HCT116 (cell line): ENCODE measurements around the gene TUBA4B. TPM values are rescaled to one million over a fixed set of nuclear protein-coding genes. Genes with fewer than 3 reads are reported as not detected.

Experiments used
- ATAC-seq: fragments of 200-7000 bp; cut with Tn5 transposase; 2 replicates; pipeline ENCODE4 v1.9.1; 2020; ENCODE audit warnings: mild to moderate bottlenecking, moderate library complexity
- BruUV-seq: library from RNA; stranded (reverse); fragments of 400-500 nt; replicated peaks from 2 replicates; lab custom pipeline; 2021; lab: Mats Ljungman, UMichigan
- CTCF ChIA-PET: fragments of 300-600 bp; sonication (Branson Sonifier 250); formaldehyde crosslinking; loops from one replicate; lab custom pipeline; 2021; ENCODE audit warnings: antibody characterized with exemption; lab: Charles Lee
- POLR2A ChIA-PET: fragments of 300-600, 350-600 bp; sonication (Branson Sonifier 250); formaldehyde crosslinking; loops from one replicate; lab custom pipeline; 2021; ENCODE audit warnings: antibody characterized with exemption; lab: Charles Lee
- RAD21 ChIA-PET, 2 experiments: fragments of 300-600 bp; sonication (Branson Sonifier 250); formaldehyde crosslinking; loops; one replicate each; lab custom pipeline; 2023; ENCODE audit warnings: low total read pairs in 2 of 2; ENCODE audit not compliant: uncharacterized antibody in 2 of 2, unreplicated experiment in 2 of 2, low non-redundant PET in 1 of 2; lab: Charles Lee
- DNase-seq: peaks from one replicate; pipeline ENCODE4 v3.0.0-alpha.2; 2010; ENCODE audit warnings: low read depth, low spot score
- H2AFZ ChIP-seq: fragments of 200-600 bp; shearing (Covaris generic), sonication (generic); 2 replicates; pipeline ENCODE4 v1.6.1; 2017; ENCODE audit warnings: low read depth, mixed run types, mixed read lengths, antibody characterized with exemption, low read length; ENCODE audit not compliant: poor library complexity, severe bottlenecking
- H3K27ac ChIP-seq: 2 replicates; pipeline ENCODE4 v1.5.1; 2012; ENCODE audit warnings: low read depth, low read length
- H3K27me3 ChIP-seq: fragments of 200-600 bp; sonication (generic); 2 replicates; pipeline ENCODE4 v1.6.1; 2016; ENCODE audit warnings: mixed run types, low read length, mixed read lengths; ENCODE audit not compliant: insufficient read depth
- H3K36me3 ChIP-seq, 2 experiments: fragments of 200-500 bp in 1 of 2; fragments of 200-600 bp in 1 of 2; sonication (Bioruptor generic) in 1 of 2; sonication (generic) in 1 of 2; 2 replicates each; pipeline versions ENCODE4 v1.5.1 to v1.6.1; 2014 to 2016; ENCODE audit warnings: low read length in 2 of 2, inconsistent platforms in 1 of 2, mixed read lengths in 1 of 2, mixed run types in 1 of 2; ENCODE audit not compliant: insufficient read depth in 2 of 2, control insufficient read depth in 1 of 2
- H3K4me1 ChIP-seq, 2 experiments: fragments of 200-600 bp in 1 of 2; sonication (generic) in 1 of 2; 2 replicates each; pipeline versions ENCODE4 v1.5.1 to v1.6.1; 2012 to 2017; ENCODE audit warnings: low read length in 2 of 2, inconsistent platforms in 1 of 2, mild to moderate bottlenecking in 1 of 2, mixed read lengths in 1 of 2, mixed run types in 1 of 2, moderate library complexity in 1 of 2; ENCODE audit not compliant: insufficient read depth in 2 of 2, control insufficient read depth in 1 of 2
- H3K4me2 ChIP-seq: fragments of 200-600 bp; sonication (generic); 2 replicates; pipeline ENCODE4 v1.6.1; 2017; ENCODE audit warnings: mixed run types, low read length, mixed read lengths
- H3K4me3 ChIP-seq, 2 experiments: fragments of 200-600 bp in 1 of 2; sonication (generic) in 1 of 2; replicated peaks in 1 of 2; 2 replicates each; pipeline ENCODE4 v1.5.1; 2011 to 2016; ENCODE audit warnings: low read length in 2 of 2, control low read depth in 1 of 2, low read depth in 1 of 2, mild to moderate bottlenecking in 1 of 2, mixed read lengths in 1 of 2, mixed run types in 1 of 2
- H3K79me2 ChIP-seq: fragments of 200-600 bp; sonication (generic); 2 replicates; pipeline ENCODE4 v1.6.1; 2017; ENCODE audit warnings: mild to moderate bottlenecking, mixed run types, low read length, moderate library complexity, mixed read lengths; ENCODE audit not compliant: insufficient read depth
- H3K9ac ChIP-seq: fragments of 200-600 bp; sonication (generic); 2 replicates; pipeline ENCODE4 v1.6.1; 2016; ENCODE audit warnings: low read length, mixed read lengths
- H3K9me2 ChIP-seq: fragments of 200-600 bp; sonication (generic), shearing (Covaris generic); 2 replicates; pipeline ENCODE4 v1.6.1; 2017; ENCODE audit warnings: mixed run types, mild to moderate bottlenecking, moderate library complexity; ENCODE audit not compliant: insufficient read depth
- H3K9me3 ChIP-seq, 2 experiments: fragments of 200-500 bp in 1 of 2; fragments of 200-600 bp in 1 of 2; sonication (Bioruptor generic) in 1 of 2; sonication (generic) in 1 of 2; 2 replicates each; pipeline ENCODE4 v1.6.1; 2014 to 2017; ENCODE audit warnings: low read length in 2 of 2, mixed read lengths in 2 of 2, inconsistent platforms in 1 of 2, low read depth in 1 of 2, mild to moderate bottlenecking in 1 of 2, mixed run types in 1 of 2, moderate library complexity in 1 of 2; ENCODE audit not compliant: control insufficient read depth in 1 of 2, insufficient read depth in 1 of 2
- H4K20me1 ChIP-seq: fragments of 200-600 bp; sonication (generic), shearing (Covaris generic); 2 replicates; pipeline ENCODE4 v1.6.1; 2017; ENCODE audit warnings: mixed run types, mild to moderate bottlenecking, moderate library complexity; ENCODE audit not compliant: insufficient read depth
- ATF3 ChIP-seq: IDR thresholded peaks from 2 replicates; pipeline ENCODE4 v1.6.1; 2012
- CBX3 ChIP-seq: IDR thresholded peaks from 2 replicates; pipeline ENCODE4 v1.6.1; 2012; ENCODE audit warnings: low read depth
- CEBPB ChIP-seq: IDR thresholded peaks from 2 replicates; pipeline ENCODE4 v1.6.1; 2012; ENCODE audit warnings: low read depth
- CTCF ChIP-seq, 3 experiments: fragments of 200-600 bp in 1 of 3; sonication (generic) in 1 of 3; IDR thresholded peaks in 2 of 3; conservative IDR thresholded peaks in 1 of 3; 2 replicates each; pipeline ENCODE4 v1.5.1; 2012 to 2017; ENCODE audit warnings: low read depth in 2 of 3, low read length in 2 of 3, antibody characterized with exemption in 1 of 3, borderline replicate concordance in 1 of 3, control low read depth in 1 of 3, mild to moderate bottlenecking in 1 of 3, mixed read lengths in 1 of 3, mixed run types in 1 of 3, moderate library complexity in 1 of 3; ENCODE audit not compliant: insufficient read depth in 1 of 3
- EGR1 ChIP-seq: IDR thresholded peaks from 2 replicates; pipeline ENCODE4 v1.6.1; 2012; ENCODE audit warnings: low read depth
- ELF1 ChIP-seq: IDR thresholded peaks from 2 replicates; pipeline ENCODE4 v1.6.1; 2012; ENCODE audit warnings: low read depth, borderline replicate concordance
- EZH2phosphoT487 ChIP-seq: fragments of 200-600 bp; IDR thresholded peaks from 2 replicates; pipeline ENCODE4 v1.6.1; 2018; ENCODE audit warnings: antibody characterized with exemption, borderline replicate concordance
- JUND ChIP-seq: IDR thresholded peaks from 2 replicates; pipeline ENCODE4 v1.6.1; 2012
- POLR2AphosphoS5 ChIP-seq: IDR thresholded peaks from 2 replicates; pipeline ENCODE4 v1.6.1; 2011; ENCODE audit warnings: mild to moderate bottlenecking, low read depth, low read length, moderate library complexity
- REST ChIP-seq: IDR thresholded peaks from 2 replicates; pipeline ENCODE4 v1.6.1; 2012; ENCODE audit warnings: low read depth
- SIN3A ChIP-seq: IDR thresholded peaks from 2 replicates; pipeline ENCODE4 v1.6.1; 2012; ENCODE audit warnings: low read depth
- SP1 ChIP-seq: IDR thresholded peaks from 2 replicates; pipeline ENCODE4 v1.6.1; 2012; ENCODE audit warnings: low read depth
- SRF ChIP-seq: IDR thresholded peaks from 2 replicates; pipeline ENCODE4 v1.6.1; 2012; ENCODE audit warnings: low read depth
- TCF7L2 ChIP-seq: IDR thresholded peaks from 2 replicates; pipeline ENCODE4 v1.7.0; 2011; ENCODE audit warnings: borderline replicate concordance, inconsistent platforms; ENCODE audit not compliant: insufficient read depth, insufficient read length; ENCODE audit errors: extremely low read depth
- YY1 ChIP-seq: IDR thresholded peaks from 2 replicates; pipeline ENCODE4 v1.6.1; 2011; ENCODE audit warnings: low read length, low read depth, moderate library complexity, mild to moderate bottlenecking; ENCODE audit not compliant: insufficient replicate concordance; ENCODE audit errors: extremely low read depth
- ZFX ChIP-seq: fragments of 450-650 bp; IDR thresholded peaks from 2 replicates; pipeline ENCODE4 v1.6.1; 2017
- ZNF274 ChIP-seq: fragments of 200-500 bp; sonication (Bioruptor generic); IDR thresholded peaks from 2 replicates; pipeline ENCODE4 v1.6.1; 2014; ENCODE audit warnings: mild to moderate bottlenecking, low read depth, low read length, inconsistent platforms
- intact Hi-C: fragments of 100-400 bp; cut with micrococcal nuclease; formaldehyde crosslinking; loops from 2 replicates; pipeline ENCODE4 v1.10.0; 2022
- total RNA-seq: library from RNA; stranded (reverse); gene quantifications from one replicate; pipeline ENCODE4 v1.2.1, GENCODE V29; 2021; ENCODE audit not compliant: unreplicated experiment
- TF ChIP-seq, protein P1 (sequence below): IDR thresholded peaks from 2 replicates; pipeline ENCODE4 v1.6.1; 2012

Gene TUBA4B
- total RNA-seq, 1 experiment from 2014 or later: not detected

GRCh38 chr2:219294356-219295351 is 41.6 kb downstream of the TUBA4B start:
- ChIA-PET CTCF (interaction anchor here (0.6 to 4.5 kb wide), 43 partner anchors 8 to 447 kb away, joined by 3 to 71 read pairs (median 5); partner anchors contain the start of genes ABCB6, ANKZF1, ATG9A and CNPPD1), RAD21 (interaction anchor here (0.5 to 0.6 kb wide), 3 partner anchors 41 to 118 kb away, joined by 3 to 4 read pairs (median 3); partner anchors contain the start of genes CNPPD1 (in 1 of the 2) and DNPEP (in 1 of the 2)), POLR2A (interaction anchor here (0.9 to 1.3 kb wide), 6 partner anchors 16 to 77 kb away, joined by 3 to 6 read pairs (median 4); partner anchors contain the start of genes DNAJB2 and TUBA4A)
- Histone ChIP-seq H3K9me3 (no peaks in the 10 kb centered on the region), H3K9ac (peak overlapping the region; percentile 53), H3K27me3 (no peaks in the 10 kb centered on the region), H3K4me3 (peak overlapping the region; percentile 33 to 50), H3K9me2 (no peaks in the 10 kb centered on the region), H3K4me2 (peak overlapping the region; percentile 83), H2AFZ (peak overlapping the region; percentile 87), H3K79me2 (no peaks in the 10 kb centered on the region), H3K27ac (peak overlapping the region; percentile 25; the same call in 1 of the 2 replicates), H3K36me3 (no peaks in the 10 kb centered on the region), H3K4me1 (peaks cover 7 to 20% of the 10 kb centered on the region in 2 experiments; a peak in 3 of 4 replicates), H4K20me1 (no peaks in the 10 kb centered on the region)
- intact Hi-C loops: loop anchor here (1.0 to 5.0 kb wide), 5 partner anchors 15 to 237 kb away; partner anchors contain the start of genes ANKZF1, ATG9A, DNAJB2 and SLC23A3
- peak; percentile 78 for DNase-seq
- peak; percentile 86 for ATAC-seq
- BruUV-seq: no TSS peak
- peak; percentile 81 for TF ChIP-seq YY1
- no peak for TF ChIP-seq SP1
- TF ChIP-seq SRF: no peak
- TF ChIP-seq ZNF274: no peak
- TF ChIP-seq EGR1: peak; percentile 93
- no peak for TF ChIP-seq SIN3A
- no peak for TF ChIP-seq CEBPB
- TF ChIP-seq POLR2AphosphoS5: peak; percentile 66
- TF ChIP-seq CTCF (IDR thresholded peaks at IDR 0.05 in 2 of 3, conservative IDR thresholded peaks at IDR 0.05 in 1 of 3; ENCODE audit: borderline replicate concordance in 1 of 3, insufficient read depth in 1 of 3, low read depth in 2 of 3, low read length in 2 of 3): peak; percentile 94 to 99 (median 98)
- TF ChIP-seq ELF1: no peak
- no peak for TF ChIP-seq JUND
- TF ChIP-seq TCF7L2: peak; percentile 44
- TF ChIP-seq REST: no peak
- TF ChIP-seq EZH2phosphoT487: no peak
- no peak for TF ChIP-seq ATF3
- peak; percentile 73; the same call in 1 of the 2 replicates for TF ChIP-seq ZFX
- TF ChIP-seq, protein P1, sequence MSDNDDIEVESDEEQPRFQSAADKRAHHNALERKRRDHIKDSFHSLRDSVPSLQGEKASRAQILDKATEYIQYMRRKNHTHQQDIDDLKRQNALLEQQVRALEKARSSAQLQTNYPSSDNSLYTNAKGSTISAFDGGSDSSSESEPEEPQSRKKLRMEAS: peak; percentile 96
- peak; percentile 77; the same call in 1 of the 2 replicates for TF ChIP-seq CBX3
